ENCODE data around the gene ZNF583.

ZNF583 gene
- 4.8 to 17.6 reads per million in 2 donors for total RNA-seq

DNA sequence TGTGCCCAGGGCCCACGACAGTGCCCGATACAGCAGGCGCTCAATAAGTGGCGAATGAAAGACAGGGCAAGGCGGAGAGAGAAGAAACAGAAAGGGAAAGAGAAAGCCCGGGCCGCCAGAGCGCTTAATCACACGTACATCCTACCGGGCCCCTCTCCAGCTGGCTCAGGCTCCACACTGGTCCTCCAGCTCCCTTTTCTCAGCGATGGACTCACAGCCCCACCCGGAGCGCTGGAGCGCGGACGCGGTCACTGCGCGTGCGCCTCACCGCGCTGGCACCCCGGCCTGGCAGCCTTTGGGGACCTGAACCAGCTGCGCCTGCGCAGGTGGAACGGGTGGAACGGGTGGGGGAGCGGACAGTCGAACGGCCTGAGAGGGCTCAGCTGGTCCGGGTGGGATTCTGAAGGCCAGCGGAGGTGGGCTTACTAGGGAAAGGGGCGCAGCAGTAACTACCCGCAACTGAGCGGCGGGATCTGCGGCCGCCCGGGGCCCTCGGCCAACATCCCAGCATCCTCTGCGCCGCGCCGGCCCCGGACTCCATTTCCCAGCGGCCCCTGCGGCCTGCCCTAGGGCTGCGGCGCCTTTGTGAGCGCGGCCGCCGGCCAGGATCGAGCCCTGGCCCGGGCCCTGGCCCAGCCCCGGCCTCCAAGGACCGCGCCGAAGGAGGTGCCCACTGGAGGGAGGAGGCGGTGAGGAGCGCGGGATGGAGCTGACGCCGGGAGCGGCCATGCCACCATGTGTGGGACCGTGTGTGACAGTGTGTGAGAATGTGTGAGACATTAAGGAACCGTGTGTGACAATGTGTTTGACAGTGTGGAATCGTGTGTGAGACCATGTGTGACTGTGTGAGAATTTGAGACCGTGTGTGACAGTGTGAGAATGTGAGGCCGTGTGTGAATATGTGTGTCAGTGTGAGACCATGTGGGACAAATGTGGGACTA lies at the start of gene ZNF583:
Gene ZNF583 (plus strand): TSS at position 569 of the 941 bp plus-strand sequence. CDS start 2,783 bp downstream, outside the sequence.
- peak; percentile 84 for DNase-seq

DNA sequence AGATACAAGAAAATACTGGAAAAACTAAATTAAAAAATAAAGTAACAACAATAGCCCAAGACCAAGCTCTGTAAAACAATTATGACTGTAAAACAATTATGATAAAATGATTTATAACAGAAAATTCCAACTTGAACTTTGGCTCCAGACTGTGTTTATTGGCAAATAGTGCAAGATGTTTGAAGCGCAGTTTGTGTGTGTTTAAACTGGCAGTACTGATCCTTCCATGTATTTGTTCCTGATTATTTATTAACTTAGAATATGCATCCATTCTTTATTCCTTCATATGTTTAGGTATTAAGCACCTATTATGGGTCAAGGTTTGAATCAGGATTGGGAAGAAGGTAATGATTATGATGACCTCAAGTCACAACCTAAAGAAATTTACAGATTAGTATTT lies 48.6 kb upstream of the ZNF583 start:
- no peak for DNase-seq

DNA sequence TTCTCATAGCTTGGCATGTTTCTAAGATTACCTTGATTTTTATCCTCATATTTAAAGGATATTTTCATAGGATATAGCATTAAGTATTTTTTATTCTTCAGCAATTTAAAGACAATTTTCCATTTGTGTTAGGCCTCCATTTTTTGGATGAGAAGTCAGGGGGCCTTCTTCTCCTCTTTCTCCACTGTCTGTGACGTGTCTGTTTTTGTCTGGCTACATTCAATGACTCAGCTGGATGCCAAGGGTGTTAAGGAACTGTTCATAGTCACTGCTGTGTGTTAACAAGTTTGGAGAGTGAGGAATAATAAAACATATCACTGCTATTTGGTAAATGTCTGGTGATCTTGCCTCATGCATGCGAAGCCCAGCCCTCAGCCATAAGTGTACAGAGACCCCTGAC lies 47.2 kb upstream of the ZNF583 start:
- no peak for DNase-seq

GRCh38 chr19:56360841-56361240 lies 43.3 kb upstream of the ZNF583 start:
- no peak for DNase-seq

GRCh38 chr19:56367829-56368711 lies 36.1 kb upstream of the ZNF583 start:
- peak; percentile 27 for DNase-seq

DNA sequence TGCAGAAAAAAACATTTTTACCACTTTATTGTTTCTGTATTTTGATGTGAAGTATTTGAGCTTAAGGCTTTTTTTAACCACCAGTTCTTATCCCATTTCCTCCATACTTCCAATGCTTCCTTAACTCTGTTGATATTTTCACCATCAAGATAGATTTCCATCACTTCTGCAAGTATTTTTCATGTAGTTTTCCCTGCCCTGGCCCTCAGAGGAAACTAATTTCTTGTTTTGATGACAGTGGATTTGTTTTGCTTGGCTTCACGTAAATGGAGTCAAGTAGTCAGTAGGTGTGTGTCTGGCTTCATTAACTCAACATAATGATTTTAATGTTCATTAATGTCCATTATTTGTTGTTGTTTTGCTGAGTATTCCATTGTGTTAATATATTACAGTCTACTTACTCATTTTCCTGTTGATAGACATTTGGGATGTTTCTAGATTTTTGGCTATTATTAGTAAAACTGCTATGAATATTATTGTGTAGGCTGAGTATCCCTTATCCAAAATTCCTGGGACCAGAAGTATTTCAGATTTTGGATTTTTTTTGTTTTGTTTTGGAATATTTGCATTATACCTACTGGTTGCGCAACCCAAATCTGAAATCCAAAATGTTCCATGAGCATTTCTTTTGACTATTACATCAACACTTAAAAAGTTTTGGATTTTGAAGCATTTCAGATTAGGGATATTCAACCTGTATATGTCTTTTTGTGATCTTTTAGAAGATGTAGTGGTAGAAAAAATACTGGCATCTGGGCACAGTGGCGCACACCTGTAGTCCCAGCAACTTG lies 34.1 kb upstream of the ZNF583 start:
- DNase-seq: no peak

DNA sequence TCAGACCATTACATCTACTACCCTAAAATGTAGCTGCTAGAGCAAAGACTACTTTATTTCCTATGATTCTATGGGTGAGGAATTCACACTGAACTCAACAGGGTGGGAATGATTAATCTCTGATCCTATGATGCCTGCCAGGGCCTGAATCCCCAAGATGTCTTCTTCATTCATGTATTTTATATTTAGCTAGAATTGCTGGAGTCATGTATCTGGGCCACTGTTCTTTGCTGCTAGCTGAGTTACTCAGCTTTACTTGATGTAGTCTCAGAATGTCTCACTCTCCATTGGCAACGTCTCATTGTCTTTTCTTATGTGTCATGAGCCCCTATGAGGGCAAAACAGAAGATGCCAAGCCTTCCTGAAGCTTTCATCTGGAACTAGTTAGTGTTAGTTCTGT lies 31.9 kb upstream of the ZNF583 start:
- DNase-seq: no peak

GRCh38 chr19:56377105-56377924 lies 26.8 kb upstream of the ZNF583 start:
- DNase-seq: no peak

DNA sequence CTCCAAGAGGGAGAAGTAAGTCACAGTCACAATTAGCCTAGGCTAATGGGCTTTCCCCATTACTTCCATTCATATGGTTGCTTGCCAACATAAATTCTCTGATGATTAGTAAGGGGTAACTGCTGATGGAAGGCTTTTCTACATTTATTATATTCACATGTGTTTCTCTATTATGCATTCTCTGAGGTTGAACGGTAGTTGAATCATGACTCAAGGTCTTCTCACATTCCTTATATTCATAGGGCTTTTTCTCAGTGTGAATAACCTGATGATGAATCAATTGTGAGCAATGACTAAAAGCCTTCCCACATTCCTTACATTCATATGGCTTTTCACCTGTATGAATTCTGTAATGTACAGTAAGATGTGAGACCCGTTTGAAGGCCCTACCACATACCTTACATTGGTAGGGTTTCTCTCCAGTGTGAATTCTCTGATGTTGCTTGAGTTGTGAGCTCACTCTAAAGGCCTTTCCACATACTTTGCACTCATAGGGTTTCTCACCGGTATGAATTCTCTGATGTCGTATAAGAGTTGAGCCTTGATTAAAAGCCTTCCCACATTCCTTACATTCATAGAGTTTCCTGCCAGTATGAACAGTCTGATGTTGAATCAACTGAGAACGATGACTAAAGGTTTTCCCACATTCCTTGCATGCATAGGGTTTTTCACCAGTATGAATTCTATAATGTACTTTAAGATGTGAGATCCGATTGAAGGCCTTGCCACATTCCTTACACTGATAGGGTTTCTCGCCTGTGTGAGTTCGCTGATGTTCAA lies 20.1 kb upstream of the ZNF583 start:
- no peak for DNase-seq

DNA sequence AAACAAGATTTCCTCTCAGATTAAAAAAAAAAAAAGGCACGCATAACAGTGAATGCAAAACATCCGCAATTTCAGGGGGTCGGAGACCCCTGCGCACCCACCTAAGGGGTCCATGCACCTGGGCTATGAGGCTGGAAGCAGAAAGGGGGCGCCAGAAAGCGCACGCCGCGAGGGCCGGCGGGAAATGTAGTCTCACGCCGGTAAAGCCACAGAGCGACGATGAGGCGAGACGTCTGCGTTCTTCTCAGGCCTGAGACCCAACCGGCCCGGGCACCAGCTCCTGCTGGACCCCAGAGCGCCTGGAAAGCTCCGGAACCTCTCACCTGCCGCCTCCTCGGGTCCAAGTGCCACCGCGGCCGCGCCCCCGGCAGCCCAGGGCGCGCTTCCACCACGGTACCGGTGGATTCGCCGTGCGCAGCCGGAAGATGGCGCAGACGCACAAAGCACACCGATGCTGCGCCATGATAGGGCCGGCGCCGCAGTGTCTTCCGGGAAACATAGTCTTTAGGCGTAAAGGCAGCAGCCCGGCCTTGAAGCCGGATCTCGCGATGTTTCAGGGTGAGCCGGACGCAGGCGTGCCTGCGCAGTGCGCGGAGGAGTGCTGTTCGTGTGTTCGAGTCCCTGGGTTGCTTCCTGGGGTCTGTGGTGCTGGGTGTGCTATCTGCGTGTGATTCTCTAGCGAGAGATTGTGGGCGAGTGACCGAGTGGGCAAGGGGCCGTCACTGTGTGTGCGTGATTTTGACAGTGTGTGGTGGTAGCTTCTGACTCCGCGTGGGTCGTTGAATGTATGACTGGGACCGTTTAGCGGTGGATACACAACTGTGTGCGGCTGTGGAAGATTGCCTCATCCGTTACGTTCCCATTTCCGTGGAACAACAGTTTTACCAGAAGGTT lies 10.8 kb upstream of the ZNF583 start, which contains the start of gene ZNF582:
Gene ZNF582 (minus strand): TSS at position 416 of the 894 bp plus-strand sequence. CDS start 1,782 bp downstream, outside the sequence.
- peak; percentile 79 for DNase-seq

GRCh38 chr19:56398809-56399208 lies 5.3 kb upstream of the ZNF583 start:
- no peak for DNase-seq

DNA sequence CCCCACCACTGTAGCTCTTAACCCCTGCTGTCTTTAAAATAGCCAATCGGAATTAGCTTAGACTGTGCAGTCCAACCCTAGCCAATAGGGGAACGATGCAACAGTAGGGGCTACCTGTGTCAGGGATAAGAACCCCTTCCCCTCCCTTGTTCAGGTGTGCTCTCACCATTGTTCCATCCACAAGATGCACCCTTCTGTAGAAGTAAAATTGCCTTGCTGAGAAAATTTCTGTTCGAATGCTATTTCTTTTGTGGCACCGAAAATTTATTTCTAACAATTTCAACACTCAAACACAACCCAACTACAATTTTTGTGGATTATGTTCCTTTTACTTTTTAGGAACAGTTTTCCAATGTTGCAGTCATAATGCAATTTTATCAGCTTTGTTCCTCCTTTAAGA lies 3.6 kb upstream of the ZNF583 start:
- no peak for DNase-seq

DNA sequence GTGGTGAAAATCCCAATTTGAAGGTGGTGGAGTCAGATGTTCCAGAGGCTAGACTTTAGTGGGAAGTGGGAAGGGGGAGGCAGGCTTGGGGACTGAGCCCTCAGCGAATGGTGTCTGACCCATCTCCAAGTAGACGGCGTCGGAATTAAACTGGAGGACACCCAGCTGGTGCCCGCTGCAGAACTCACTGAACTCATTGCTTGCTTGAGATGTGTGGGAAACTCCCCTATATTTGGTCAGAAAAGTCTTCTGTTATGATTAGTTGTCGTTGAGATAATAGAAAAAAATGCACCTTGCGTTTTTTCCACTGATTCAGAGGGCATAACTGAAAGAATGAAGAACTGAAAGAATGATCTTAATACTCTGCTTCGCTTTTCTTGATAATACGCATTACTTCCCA lies 871 bp upstream of the ZNF583 start:
- no peak for DNase-seq

DNA sequence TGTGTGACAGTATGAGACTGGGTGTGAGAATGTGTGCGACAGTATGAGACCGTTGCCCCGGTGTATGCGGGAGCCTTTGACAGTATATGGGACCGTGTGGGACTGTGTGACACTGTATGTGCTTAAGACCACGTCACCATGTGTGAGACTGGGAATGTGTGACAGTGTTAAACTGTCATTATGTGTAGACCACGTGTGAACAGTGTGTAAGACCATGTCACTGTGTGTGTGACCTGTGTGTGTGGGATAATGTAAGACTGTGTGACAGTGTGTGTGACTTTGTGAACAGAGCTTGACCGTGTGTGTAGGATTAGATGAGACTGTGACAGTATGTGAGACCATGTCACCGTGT lies 549 bp downstream of the ZNF583 start:
- DNase-seq: no peak

GRCh38 chr19:56405062-56405461 lies 930 bp downstream of the ZNF583 start:
- no peak for DNase-seq

DNA sequence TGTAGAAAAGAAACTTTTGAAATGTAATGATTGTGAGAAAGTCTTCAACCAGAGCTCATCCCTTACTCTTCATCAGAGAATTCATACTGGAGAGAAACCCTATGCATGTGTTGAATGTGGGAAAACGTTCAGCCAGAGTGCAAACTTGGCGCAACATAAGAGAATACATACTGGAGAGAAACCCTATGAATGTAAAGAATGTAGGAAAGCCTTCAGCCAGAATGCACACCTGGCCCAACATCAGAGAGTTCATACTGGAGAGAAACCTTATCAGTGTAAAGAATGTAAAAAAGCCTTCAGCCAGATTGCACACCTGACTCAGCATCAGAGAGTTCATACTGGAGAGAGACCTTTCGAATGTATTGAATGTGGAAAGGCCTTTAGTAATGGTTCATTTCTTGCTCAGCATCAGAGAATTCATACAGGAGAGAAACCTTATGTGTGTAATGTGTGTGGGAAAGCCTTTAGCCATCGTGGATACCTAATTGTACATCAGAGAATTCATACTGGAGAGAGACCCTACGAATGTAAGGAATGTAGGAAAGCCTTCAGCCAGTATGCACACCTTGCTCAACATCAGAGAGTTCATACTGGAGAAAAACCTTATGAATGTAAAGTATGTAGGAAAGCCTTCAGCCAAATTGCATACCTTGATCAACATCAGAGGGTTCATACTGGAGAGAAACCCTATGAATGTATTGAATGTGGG lies 19.3 kb downstream of the ZNF583 start:
- no peak for DNase-seq

GRCh38 chr19:56423985-56424353 lies 19.8 kb downstream of the ZNF583 start:
- no peak for DNase-seq

- DNase-seq: no peak
These were observed 37.2 kb downstream of the ZNF583 start for GRCh38 chr19:56441206-56441792.

- DNase-seq: no peak
These were observed 70.2 kb downstream of the ZNF583 start for GRCh38 chr19:56474308-56474707.

All from T-helper 9 cell (primary cell).